ENCODE measurements around the gene ARHGAP26.

GRCh38 chr5:143030349-143030748 lies 260.2 kb downstream of the ARHGAP26 start:
- TF ChIP-seq, protein P1, sequence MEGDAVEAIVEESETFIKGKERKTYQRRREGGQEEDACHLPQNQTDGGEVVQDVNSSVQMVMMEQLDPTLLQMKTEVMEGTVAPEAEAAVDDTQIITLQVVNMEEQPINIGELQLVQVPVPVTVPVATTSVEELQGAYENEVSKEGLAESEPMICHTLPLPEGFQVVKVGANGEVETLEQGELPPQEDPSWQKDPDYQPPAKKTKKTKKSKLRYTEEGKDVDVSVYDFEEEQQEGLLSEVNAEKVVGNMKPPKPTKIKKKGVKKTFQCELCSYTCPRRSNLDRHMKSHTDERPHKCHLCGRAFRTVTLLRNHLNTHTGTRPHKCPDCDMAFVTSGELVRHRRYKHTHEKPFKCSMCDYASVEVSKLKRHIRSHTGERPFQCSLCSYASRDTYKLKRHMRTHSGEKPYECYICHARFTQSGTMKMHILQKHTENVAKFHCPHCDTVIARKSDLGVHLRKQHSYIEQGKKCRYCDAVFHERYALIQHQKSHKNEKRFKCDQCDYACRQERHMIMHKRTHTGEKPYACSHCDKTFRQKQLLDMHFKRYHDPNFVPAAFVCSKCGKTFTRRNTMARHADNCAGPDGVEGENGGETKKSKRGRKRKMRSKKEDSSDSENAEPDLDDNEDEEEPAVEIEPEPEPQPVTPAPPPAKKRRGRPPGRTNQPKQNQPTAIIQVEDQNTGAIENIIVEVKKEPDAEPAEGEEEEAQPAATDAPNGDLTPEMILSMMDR (IDR thresholded peaks at IDR 0.05): no peak
- TF ChIP-seq EP300 (IDR thresholded peaks at IDR 0.05): no peak
